GM12878 (cell line): Measurements from ENCODE around the gene FDPS. TPM values are rescaled to one million over a fixed set of nuclear protein-coding genes. Genes with fewer than 3 reads are reported as not detected.

ENCODE experiments used
- BMI1 ChIP-seq: fragments of 450-650 bp; IDR thresholded peaks from 2 replicates; pipeline ENCODE4 v1.6.1; 2016; ENCODE audit warnings: mild to moderate bottlenecking, moderate library complexity, borderline replicate concordance
- CBX5 ChIP-seq: sonication (generic); IDR thresholded peaks from 2 replicates; pipeline ENCODE4 v1.6.1; 2016; ENCODE audit warnings: low read depth, moderate library complexity, mild to moderate bottlenecking, inconsistent platforms
- E2F4 ChIP-seq: IDR thresholded peaks from 2 replicates; pipeline ENCODE4 v1.6.1; 2012; ENCODE audit warnings: low read depth, low read length, improper control_type of control experiment
- ESRRA ChIP-seq: IDR thresholded peaks from 2 replicates; pipeline ENCODE4 v1.6.1; 2012; ENCODE audit warnings: mild to moderate bottlenecking, low read length, improper control_type of control experiment
- LARP7 ChIP-seq: fragments of 450-650 bp; IDR thresholded peaks from 2 replicates; pipeline ENCODE4 v1.6.1; 2017; ENCODE audit warnings: mild to moderate bottlenecking
- MTA2 ChIP-seq: fragments of 450-650 bp; IDR thresholded peaks from 2 replicates; pipeline ENCODE4 v1.6.1; 2016; ENCODE audit warnings: low read depth, mild to moderate bottlenecking, moderate library complexity
- MTA3 ChIP-seq: IDR thresholded peaks from 2 replicates; pipeline ENCODE4 v1.6.1; 2012; ENCODE audit warnings: low read length, inconsistent platforms, borderline replicate concordance
- MXI1 ChIP-seq: fragments of 150-350 bp; IDR thresholded peaks from 2 replicates; pipeline ENCODE4 v1.6.1; 2011; ENCODE audit warnings: low read depth, mild to moderate bottlenecking, inconsistent platforms, low read length, improper control_type of control experiment
- NR2C2 ChIP-seq: IDR thresholded peaks from 2 replicates; pipeline ENCODE4 v1.6.1; 2011; ENCODE audit warnings: borderline replicate concordance, low read depth; ENCODE audit not compliant: control insufficient read depth, insufficient read length
- NR2F1 ChIP-seq: fragments of 450-650 bp; conservative IDR thresholded peaks from 2 replicates; pipeline ENCODE4 v1.6.1; 2017; ENCODE audit warnings: mild to moderate bottlenecking
- NRF1 ChIP-seq: conservative IDR thresholded peaks from 2 replicates; pipeline ENCODE4 v1.6.1; 2011; ENCODE audit warnings: mild to moderate bottlenecking, low read depth, low read length, improper control_type of control experiment
- RBBP5 ChIP-seq: fragments of 200-600 bp; sonication (generic); conservative IDR thresholded peaks from 2 replicates; pipeline ENCODE4 v1.6.1; 2016
- REST ChIP-seq: IDR thresholded peaks from 2 replicates; pipeline ENCODE4 v1.6.1; 2012; ENCODE audit warnings: mild to moderate bottlenecking, low read depth, low read length
- TAF1 ChIP-seq: IDR thresholded peaks from 2 replicates; pipeline ENCODE4 v1.6.1; 2011; ENCODE audit warnings: mild to moderate bottlenecking, low read depth, low read length, borderline replicate concordance
- ZNF207 ChIP-seq: fragments of 450-650 bp; IDR thresholded peaks from 2 replicates; pipeline ENCODE4 v1.6.1; 2014; ENCODE audit warnings: antibody characterized with exemption, mild to moderate bottlenecking, borderline replicate concordance
- ZNF592 ChIP-seq: fragments of 450-650 bp; IDR thresholded peaks from 2 replicates; pipeline ENCODE4 v1.6.1; 2017; ENCODE audit warnings: mild to moderate bottlenecking, moderate library complexity
- ZNF687 ChIP-seq: fragments of 450-650 bp; IDR thresholded peaks from 2 replicates; pipeline ENCODE4 v1.6.1; 2017; ENCODE audit warnings: mild to moderate bottlenecking, moderate library complexity
- polyA plus RNA-seq, 11 experiments: library from polyadenylated mRNA; depleted of rRNA in 4 of 11; unstranded in 6 of 11; stranded (reverse) in 5 of 11; fragments of >200 nt; fragmentation: Nextera tagmentation in 4 of 11; fragmentation: Illumina TruSeq in 1 of 11; extraction: Ambion mirVana in 4 of 11; extraction: Trizol in 1 of 11; gene quantifications; 1 replicate in 1 of 11; 2 replicates in 10 of 11; pipeline versions ENCODE4 v1.2.1 to v1.2.3, GENCODE V29; 2011 to 2016; ENCODE audit warnings: inconsistent platforms in 2 of 11, missing spikeins in 2 of 11, low read depth in 1 of 11
- total RNA-seq, 4 experiments: library from RNA; depleted of rRNA in 3 of 4; stranded (reverse); fragments of >200 nt in 3 of 4; fragmentation: Illumina TruSeq in 1 of 4; extraction: Trizol in 1 of 4; gene quantifications; 2 replicates each; pipeline versions ENCODE4 v1.2.1 to v1.2.3, GENCODE V29; 2013 to 2021

Gene FDPS
- total and polyA plus RNA-seq, 10 of the 15 experiments (the other 5 are each of a cell fraction or from before 2014, with no cell fraction given): 405 to 1,156 (median 487) TPM

- TF ChIP-seq ZNF687 (peak; percentile 61; the same call in 1 of the 2 replicates), ZNF207 (0 out of 2 replicates have a peak, but pooled peaks have one; percentile 47), TAF1 (no peak), RBBP5 (no peak), NRF1 (no peak), E2F4 (no peak), CBX5 (no peak), MTA2 (no peak), LARP7 (peak; percentile 84), REST (no peak), BMI1 (no peak), MTA3 (no peak), MXI1 (0 out of 2 replicates have a peak, but pooled peaks have one; percentile 14), ZNF592 (no peak), NR2F1 (peak; percentile 79), ESRRA (no peak), NR2C2 (no peak)
Observed at GRCh38 chr1:155322953-155323728, 14.5 kb downstream of the FDPS start (continued).
